H1 (cell line): Measurements from ENCODE around the gene CCBE1. TPM values are rescaled to one million over a fixed set of nuclear protein-coding genes. Genes with fewer than 3 reads are reported as not detected.

Experiments used
- CHD7 ChIP-seq: fragments of 300-600 bp; sonication (generic); IDR thresholded peaks from 2 replicates; pipeline ENCODE4 v1.7.1; 2012; ENCODE audit warnings: low read length, moderate library complexity, mild to moderate bottlenecking, inconsistent platforms; ENCODE audit not compliant: insufficient replicate concordance
- GTF2F1 ChIP-seq: IDR thresholded peaks from 2 replicates; pipeline ENCODE4 v1.6.1; 2012; ENCODE audit warnings: low read depth, low read length, improper control_type of control experiment, borderline replicate concordance
- KDM4A ChIP-seq: IDR thresholded peaks from one replicate; pipeline ENCODE4 v1.7.1; 2012; ENCODE audit warnings: low read depth, mild to moderate bottlenecking, moderate library complexity, low read length, inconsistent platforms; ENCODE audit not compliant: severe bottlenecking
- NANOG ChIP-seq: IDR thresholded peaks from 2 replicates; pipeline ENCODE4 v1.6.1; 2011; ENCODE audit warnings: low read length, low read depth, mild to moderate bottlenecking, inconsistent platforms; ENCODE audit not compliant: insufficient read depth, poor library complexity, severe bottlenecking
- SAP30 ChIP-seq: fragments of 300-600 bp; sonication (generic); IDR thresholded peaks from 2 replicates; pipeline ENCODE4 v1.7.1; 2012; ENCODE audit warnings: low read length, moderate library complexity, mild to moderate bottlenecking, inconsistent platforms; ENCODE audit not compliant: insufficient read depth, insufficient replicate concordance
- SIN3A ChIP-seq, 2 experiments: IDR thresholded peaks in 1 of 2; conservative IDR thresholded peaks in 1 of 2; 2 replicates each; pipeline ENCODE4 v1.6.1; 2011 to 2012; ENCODE audit warnings: low read length in 2 of 2, improper control_type of control experiment in 1 of 2, low read depth in 1 of 2, mild to moderate bottlenecking in 1 of 2
- SP2 ChIP-seq: IDR thresholded peaks from 2 replicates; pipeline ENCODE4 v1.6.1; 2012; ENCODE audit warnings: mild to moderate bottlenecking, low read length, inconsistent platforms
- SRF ChIP-seq: IDR thresholded peaks from 2 replicates; pipeline ENCODE4 v1.6.1; 2011; ENCODE audit warnings: mild to moderate bottlenecking, low read depth, low read length, moderate library complexity
- TAF1 ChIP-seq: IDR thresholded peaks from 2 replicates; pipeline ENCODE4 v1.6.1; 2011; ENCODE audit warnings: mild to moderate bottlenecking, low read depth, low read length
- TCF12 ChIP-seq: IDR thresholded peaks from 2 replicates; pipeline ENCODE4 v1.6.1; 2011; ENCODE audit warnings: low read depth, mild to moderate bottlenecking, low read length
- polyA plus RNA-seq, 7 experiments: library from polyadenylated mRNA; depleted of rRNA in 3 of 7; stranded (reverse) in 5 of 7; unstranded in 2 of 7; fragments of >200 nt in 5 of 7; fragments of 200-250 nt in 2 of 7; gene quantifications; 1 replicate in 5 of 7; 2 replicates in 1 of 7; 4 replicates in 1 of 7; pipeline versions ENCODE4 v1.2.1 to v1.2.3, GENCODE V29; 2011 to 2013; ENCODE audit warnings: missing spikeins in 2 of 7, mixed read lengths in 2 of 7
- total RNA-seq: library from RNA; stranded (reverse); fragmentation: NEBNext Ultra II Directional; extraction: Animal tissue kit (Norgen Biotek cat#: 25700); gene quantifications from 2 replicates; pipeline ENCODE4 v1.2.1, GENCODE V29; 2021

Gene CCBE1
- total and polyA plus RNA-seq, 2 of the 8 experiments (the other 6 are each of a cell fraction or from before 2014, with no cell fraction given) = 2.1 to 2.6 TPM

- no peak for TF ChIP-seq CHD7
- no peak for TF ChIP-seq SIN3A (conservative IDR thresholded peaks at IDR 0.05 in 1 of 2, IDR thresholded peaks at IDR 0.05 in 1 of 2; ENCODE audit: low read depth in 1 of 2, low read length in 2 of 2)
- no peak for TF ChIP-seq TAF1
- no peak for TF ChIP-seq NANOG
- no peak for TF ChIP-seq KDM4A
- TF ChIP-seq SAP30 = no peak
- no peak for TF ChIP-seq TCF12
- no peak for TF ChIP-seq SRF
- TF ChIP-seq GTF2F1 = no peak
- TF ChIP-seq SP2 = no peak
Measured at GRCh38 chr18:59539108-59539507, 158.1 kb downstream of the CCBE1 start (continued).
